Activated effector memory CD4-positive, alpha-beta T cell treated with Interleukin-2 at 50 U/mL for 16 hours (primary cell): ENCODE data around the gene RELN.
"Not testable (repeated sequence)": the region's sequence is repeated elsewhere in the genome, so short reads cannot be mapped to it uniquely, and the experiment has no call there.

Experiments used
- DNase-seq: peaks from one replicate; pipeline ENCODE4 v3.0.0-alpha.2; 2020

The RELN gene

DNA sequence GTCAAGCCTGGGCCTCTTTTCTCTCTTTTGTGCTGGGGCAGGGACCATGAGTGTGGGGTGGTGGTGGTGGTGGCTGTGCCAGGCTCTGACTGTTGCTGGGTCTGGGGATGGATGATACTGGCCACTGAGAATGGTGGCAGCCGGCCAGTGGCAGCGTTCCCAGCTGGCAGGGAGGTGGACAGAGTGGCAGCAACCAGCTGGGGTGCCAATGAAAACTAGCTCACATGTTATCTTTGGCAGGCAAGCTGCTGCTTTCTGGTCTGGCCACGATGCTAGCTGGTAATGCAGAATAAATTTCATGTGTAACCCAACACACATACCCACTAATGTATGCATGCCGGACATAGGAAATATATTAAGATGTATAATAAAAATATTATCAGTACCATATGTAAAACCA, 448.4 kb downstream of the RELN start:
- no peak for DNase-seq

- DNase-seq: no peak
Observed at GRCh38 chr7:103540338-103540737, 449.1 kb downstream of the RELN start.

DNA sequence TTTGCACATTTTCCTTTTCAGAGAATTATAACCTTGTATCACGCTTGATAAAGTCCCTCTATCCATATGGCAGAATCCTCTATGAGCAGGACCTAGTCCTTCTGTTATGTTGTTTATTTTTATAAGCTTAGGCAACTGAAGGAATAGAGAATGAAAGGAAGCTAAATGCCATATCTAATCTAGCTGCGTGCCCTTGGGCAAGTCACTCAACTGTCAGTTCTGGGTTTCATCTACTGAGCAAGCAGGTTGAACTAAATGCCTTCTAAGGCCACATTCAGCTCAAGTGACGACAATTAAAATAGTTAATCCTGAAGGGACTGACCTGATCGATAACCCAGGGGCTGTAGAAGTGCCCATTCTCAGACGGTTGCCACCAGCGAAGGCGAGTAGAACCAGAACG, 449.6 kb downstream of the RELN start:
- DNase-seq: no peak

DNA sequence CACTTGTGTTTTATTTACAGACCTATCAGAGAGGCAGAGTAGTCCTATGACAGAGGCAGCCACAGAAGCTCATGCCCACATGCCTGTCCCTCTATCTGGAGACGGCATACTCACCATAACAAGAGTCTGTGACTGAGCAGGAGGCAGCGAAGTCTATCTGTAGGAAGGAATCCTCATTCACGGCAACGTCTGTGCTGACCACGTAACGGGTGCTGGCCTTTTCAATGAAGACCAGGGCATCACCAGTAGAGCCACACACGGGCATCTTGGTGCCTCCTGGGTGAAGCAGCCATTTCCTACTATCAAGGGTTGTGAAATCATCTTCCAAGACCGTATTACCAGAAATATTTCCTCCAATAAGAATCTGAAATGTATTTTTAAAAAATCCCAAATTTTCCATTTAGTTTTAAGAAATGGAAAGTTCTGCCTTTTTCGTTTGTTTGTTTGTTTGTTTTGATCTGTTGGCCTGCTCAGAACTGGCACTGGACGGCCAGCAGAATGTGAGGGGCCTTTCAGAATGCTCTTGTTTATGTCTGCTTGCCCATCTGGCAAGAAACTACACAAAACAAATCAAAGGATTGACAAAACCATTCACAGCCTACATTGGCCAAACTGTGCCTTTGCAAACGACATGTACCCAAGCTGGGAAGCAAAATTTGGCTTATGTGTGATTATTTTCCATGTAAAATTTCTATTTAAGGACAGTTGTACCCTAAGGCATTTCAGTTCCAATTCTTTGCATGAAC, 450.3 kb downstream of the RELN start:
- no peak for DNase-seq

- DNase-seq: no peak
Observed at GRCh38 chr7:103533761-103534160, 455.7 kb downstream of the RELN start.

DNA sequence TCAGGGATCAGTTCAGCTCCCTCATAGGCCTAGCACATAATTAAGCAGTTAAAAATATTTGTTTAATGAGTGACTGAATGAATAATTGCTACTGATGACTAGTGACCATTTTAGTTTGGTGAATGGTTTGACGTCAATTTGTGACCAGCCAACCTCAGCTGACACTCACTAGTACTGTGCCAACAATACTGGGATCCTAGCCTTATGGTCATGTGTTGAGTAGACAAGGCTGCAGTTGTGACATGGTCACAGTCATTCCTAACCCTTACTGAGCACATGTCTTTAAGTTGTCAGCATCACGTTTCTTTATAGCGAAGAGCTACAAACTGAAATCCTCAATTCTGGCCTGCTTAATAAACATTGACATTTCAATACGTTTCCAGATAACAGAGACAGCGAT, 456.5 kb downstream of the RELN start:
- no peak for DNase-seq

GRCh38 chr7:103528152-103528551, 461.3 kb downstream of the RELN start:
- DNase-seq: no peak

- no peak for DNase-seq
Observed at GRCh38 chr7:103525937-103526336, 463.5 kb downstream of the RELN start.

DNA sequence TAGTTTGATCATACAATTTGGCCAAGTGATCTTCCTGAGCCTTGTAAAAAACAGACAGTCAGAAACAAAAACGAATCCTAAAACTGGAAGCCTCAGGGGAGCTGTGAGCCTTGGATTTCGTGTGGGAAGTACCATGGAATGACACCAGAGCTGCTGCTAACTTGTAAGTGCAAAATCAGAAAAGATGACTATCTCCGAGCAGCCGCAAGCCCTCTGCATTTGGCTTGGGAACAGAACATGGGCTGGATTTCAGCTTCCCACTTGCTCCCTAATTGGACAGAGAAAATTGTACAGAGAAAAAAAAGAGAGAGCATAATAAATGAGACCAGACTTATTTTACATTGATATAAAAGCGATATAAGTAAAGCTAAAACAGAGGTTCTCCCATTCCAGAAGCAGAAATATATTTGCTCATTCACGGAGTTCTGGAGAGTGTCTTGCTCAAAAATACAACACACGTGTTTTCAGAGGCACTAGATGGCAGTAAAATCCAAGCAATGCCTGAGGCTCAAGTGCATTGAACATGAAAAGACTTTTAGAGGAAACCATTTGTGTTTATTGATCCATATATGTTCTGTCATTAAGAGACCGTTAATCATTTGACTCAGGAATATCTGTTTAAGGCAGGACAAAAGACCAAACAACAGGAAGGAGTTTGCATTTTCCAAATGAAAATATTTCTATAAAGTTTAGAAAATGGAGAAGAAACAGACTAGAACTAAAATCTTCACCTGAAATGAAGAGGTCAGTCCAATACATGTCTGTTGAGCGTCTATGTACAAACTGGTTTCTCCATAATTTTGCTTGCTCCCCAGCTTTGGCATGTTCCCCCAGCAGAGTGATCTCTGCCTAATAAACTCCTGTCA, 465.2 kb downstream of the RELN start:
- no peak for DNase-seq

GRCh38 chr7:103521937-103522336, 467.5 kb downstream of the RELN start:
- no peak for DNase-seq

- no peak for DNase-seq
Observed at GRCh38 chr7:103504505-103505135, 484.8 kb downstream of the RELN start.

GRCh38 chr7:103501206-103501605, 488.3 kb downstream of the RELN start:
- no peak for DNase-seq

GRCh38 chr7:103499976-103500375, 489.5 kb downstream of the RELN start:
- no peak for DNase-seq

DNA sequence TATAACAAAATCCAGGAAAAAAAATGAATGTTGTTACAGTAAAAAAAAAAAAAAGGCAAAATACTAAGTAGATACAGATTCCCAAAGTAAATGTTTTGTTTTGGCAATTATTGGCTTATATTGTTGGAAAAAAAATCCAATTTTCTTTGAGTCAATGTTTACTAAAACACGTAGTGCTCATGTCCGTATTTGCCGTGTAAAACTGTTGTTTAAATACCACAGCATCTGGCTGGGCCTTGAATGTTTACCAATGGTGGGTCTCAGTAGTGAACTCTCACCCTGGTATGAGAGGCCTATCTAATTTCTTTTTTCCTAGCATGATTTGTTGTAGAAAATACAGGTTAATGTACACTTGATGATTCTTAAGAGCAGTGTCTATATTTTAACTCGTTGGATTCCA, 502.0 kb downstream of the RELN start:
- DNase-seq: no peak

DNA sequence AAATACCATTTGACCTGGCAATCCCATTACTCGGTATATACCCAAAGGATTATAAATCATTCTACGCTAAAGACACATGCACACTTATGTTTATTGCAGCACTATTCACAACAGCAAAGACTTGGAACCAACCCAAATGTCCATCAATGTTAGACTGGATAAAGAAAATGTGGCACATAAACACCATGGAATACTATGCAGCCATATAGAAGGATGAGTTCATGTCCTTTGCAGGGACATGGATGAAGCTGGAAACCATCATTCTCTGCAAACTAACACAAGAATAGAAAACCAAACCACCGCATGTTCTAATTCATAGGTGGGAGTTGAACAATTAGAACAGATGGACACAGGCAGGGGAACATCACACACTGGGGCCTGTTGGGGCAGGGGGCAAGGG, 502.6 kb downstream of the RELN start:
- not testable (repeated sequence) for DNase-seq

DNA sequence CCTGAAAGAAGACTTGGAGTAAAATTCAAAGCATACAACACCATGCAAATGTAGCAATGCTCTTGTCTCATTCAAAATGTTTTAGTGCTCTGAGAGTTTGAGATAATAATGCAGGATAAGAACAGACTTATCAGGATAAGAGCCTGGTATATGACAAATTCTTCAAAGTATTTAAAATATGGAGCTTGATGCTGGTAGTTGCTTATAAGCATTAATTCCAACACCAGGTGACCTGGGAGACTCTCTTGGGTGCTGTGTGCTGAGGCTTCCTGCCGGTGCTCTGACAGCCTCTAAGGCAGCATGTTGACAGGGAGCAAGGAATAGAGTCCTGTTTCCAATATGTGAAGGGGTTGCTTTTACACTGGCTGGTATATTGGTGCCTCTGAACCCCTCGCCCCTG, 508.7 kb downstream of the RELN start:
- DNase-seq: no peak

GRCh38 chr7:103474956-103475355, 514.5 kb downstream of the RELN start:
- DNase-seq: no peak

DNA sequence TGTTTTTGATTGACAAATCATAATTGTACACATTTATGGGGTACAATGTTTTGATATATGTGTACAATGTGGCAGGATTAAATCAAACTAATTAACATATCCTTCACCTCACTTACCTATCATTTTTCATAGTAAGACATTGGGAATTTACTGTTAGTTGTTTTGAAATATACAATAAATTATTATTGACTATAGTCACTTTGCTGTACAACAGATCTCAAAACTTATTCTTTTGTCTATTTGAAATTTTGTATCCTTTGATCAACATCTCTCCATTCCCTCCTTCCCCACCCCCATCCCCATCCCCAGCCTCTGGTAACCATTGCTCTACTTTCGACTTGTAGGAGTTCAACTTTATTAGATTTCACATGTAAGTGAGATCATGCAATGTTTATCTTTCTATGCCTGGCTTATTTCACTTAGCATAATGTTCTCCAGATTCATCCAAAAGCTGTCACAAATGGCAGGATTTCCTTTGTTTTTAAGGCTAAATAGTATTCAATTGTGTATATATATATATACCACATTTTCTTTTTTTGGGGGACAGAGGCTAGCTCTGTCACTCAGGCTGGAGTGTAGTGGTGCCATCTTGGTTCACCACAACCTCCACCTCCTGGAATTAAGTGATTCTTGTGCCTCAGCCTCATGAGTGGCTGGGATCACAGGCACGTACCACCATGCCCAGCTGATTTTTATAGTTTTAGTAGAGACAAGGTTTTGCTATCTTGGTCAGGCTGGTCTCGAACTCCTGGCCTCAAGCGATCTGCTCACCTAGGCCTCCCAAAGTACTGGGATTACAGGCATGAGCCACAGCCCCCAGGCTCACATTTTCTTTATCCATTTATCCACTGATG, 520.1 kb downstream of the RELN start:
- no peak for DNase-seq

DNA sequence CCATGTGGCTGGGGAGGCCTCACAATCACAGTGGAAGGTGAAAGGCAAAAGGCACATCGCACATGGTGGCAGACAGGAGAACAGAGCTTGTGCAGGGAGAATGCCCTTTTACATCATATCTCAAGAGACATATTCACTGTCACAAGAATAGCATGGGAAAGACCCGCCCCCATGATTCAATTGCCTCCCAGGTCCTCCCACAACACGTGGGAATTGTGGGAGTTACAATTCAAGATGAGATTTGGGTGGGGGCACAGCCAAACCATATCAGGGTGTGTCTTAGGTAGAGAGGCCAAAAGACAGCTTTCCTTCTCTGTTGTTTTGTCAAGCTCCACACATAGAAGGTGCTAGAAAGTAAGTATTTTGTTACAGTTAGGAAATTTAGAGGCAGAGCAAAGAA, 522.6 kb downstream of the RELN start:
- no peak for DNase-seq

- no peak for DNase-seq
Observed at GRCh38 chr7:103462358-103462757, 527.1 kb downstream of the RELN start.

GRCh38 chr7:103447073-103447960, 542.1 kb downstream of the RELN start:
- DNase-seq: no peak

DNA sequence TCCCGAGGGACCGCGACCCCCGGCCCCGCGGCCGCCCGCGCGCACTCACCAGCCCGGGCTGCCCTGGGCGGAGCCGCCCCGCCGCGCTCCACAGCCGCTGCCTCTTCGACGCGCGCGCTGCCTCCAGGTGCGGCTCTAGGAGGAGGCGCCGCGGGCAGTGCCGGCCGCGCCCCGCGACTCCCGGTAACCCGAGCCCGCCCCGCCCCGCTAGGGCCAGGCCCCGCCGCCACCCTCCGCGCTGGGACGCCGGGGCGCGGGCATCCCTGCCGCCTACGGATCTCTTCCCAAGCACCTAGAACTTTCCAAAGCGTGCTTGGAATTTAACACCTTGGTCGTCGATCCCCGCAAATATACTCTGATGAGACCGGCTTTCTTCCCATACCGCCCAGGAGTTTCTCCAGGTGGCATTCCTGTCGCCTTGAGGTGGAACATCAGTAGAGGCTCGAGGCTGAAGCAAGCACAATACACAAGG, 543.4 kb downstream of the RELN start, which contains the start of gene SLC26A5:
Gene SLC26A5 (minus strand): TSS at position 159 of the 472 bp plus-strand sequence. CDS start 24,693 bp downstream, outside the sequence.
- no peak for DNase-seq
